Skeletal muscle tissue (tissue), 4 donors: ENCODE data around the gene CHRNA1. TPM values are rescaled to one million over a fixed set of nuclear protein-coding genes. Genes with fewer than 3 reads are reported as not detected.
"Not testable (repeated sequence)": the region's sequence is repeated elsewhere in the genome, so short reads cannot be mapped to it uniquely, and the experiment has no call there.

Experiments used
- H3K27ac ChIP-seq: one replicate; pipeline ENCODE4 v1.7.0; 2013; ENCODE audit warnings: mild to moderate bottlenecking, low read depth, low read length, inconsistent platforms
- H3K27me3 ChIP-seq, 3 donors: one replicate each; pipeline ENCODE4 v1.7.0; 2013; ENCODE audit warnings: low read length in 3 of 3; ENCODE audit not compliant: control insufficient read depth in 3 of 3, insufficient read depth in 3 of 3
- H3K36me3 ChIP-seq, 3 donors: one replicate each; pipeline ENCODE4 v1.7.0; 2013; ENCODE audit warnings: low read length in 3 of 3; ENCODE audit not compliant: control insufficient read depth in 3 of 3, insufficient read depth in 3 of 3
- H3K4me1 ChIP-seq, 3 donors: one replicate each; pipeline ENCODE4 v1.7.0; 2013; ENCODE audit warnings: low read length in 3 of 3, mild to moderate bottlenecking in 3 of 3; ENCODE audit not compliant: control insufficient read depth in 3 of 3, insufficient read depth in 3 of 3
- H3K4me3 ChIP-seq, 3 donors: one replicate each; pipeline ENCODE4 v1.7.0; 2013; ENCODE audit warnings: low read length in 3 of 3
- H3K9ac ChIP-seq, 3 donors: one replicate each; pipeline ENCODE4 v1.7.0; 2013; ENCODE audit warnings: low read length in 3 of 3, mild to moderate bottlenecking in 3 of 3, moderate library complexity in 2 of 3, low read depth in 1 of 3
- H3K9me3 ChIP-seq, 3 donors: one replicate each; pipeline ENCODE4 v1.7.0; 2013; ENCODE audit warnings: low read length in 3 of 3; ENCODE audit not compliant: control insufficient read depth in 3 of 3
- total RNA-seq: library from RNA; depleted of rRNA; stranded (reverse); fragments of >200 nt; gene quantifications from one replicate; pipeline ENCODE4 v1.2.3, GENCODE V29; 2014
- donor health status: Osteomylitis.

The CHRNA1 gene
- total RNA-seq, 1 donor from 2014 or later: 48.0 TPM

- not testable (repeated sequence) for H3K36me3 ChIP-seq, H3K4me1 ChIP-seq, H3K4me3 ChIP-seq, H3K9ac ChIP-seq, H3K27ac ChIP-seq, H3K9me3 ChIP-seq
- peaks cover 0 to 11% (median 0%) of the 10 kb centered on the region in 3 donors for H3K27me3 ChIP-seq
Measured at GRCh38 chr2:174709416-174710004, 54.8 kb downstream of the CHRNA1 start.

- Histone ChIP-seq H3K27ac (no peak overlapping the region), H3K4me1 (no peaks in the 10 kb centered on the region), H3K36me3 (no peaks in the 10 kb centered on the region), H3K9ac (no peak overlapping the region), H3K27me3 (peaks cover 0 to 11% (median 0%) of the 10 kb centered on the region in 3 donors), H3K4me3 (no peak overlapping the region), H3K9me3 (no peaks in the 10 kb centered on the region)
Measured at GRCh38 chr2:174708713-174709112, 55.6 kb downstream of the CHRNA1 start.

GRCh38 chr2:174705321-174705720, 59.0 kb downstream of the CHRNA1 start:
- H3K27me3 ChIP-seq: peaks cover 0 to 11% (median 0%) of the 10 kb centered on the region in 3 donors
- H3K4me1 ChIP-seq: no peaks in the 10 kb centered on the region
- no peak overlapping the region for H3K9ac ChIP-seq
- no peaks in the 10 kb centered on the region for H3K9me3 ChIP-seq
- no peak overlapping the region for H3K27ac ChIP-seq
- H3K4me3 ChIP-seq: no peak overlapping the region
- no peaks in the 10 kb centered on the region for H3K36me3 ChIP-seq

- Histone ChIP-seq H3K27me3 (peaks cover 0 to 11% (median 0%) of the 10 kb centered on the region in 3 donors), H3K9ac (no peak overlapping the region), H3K9me3 (no peaks in the 10 kb centered on the region), H3K27ac (no peak overlapping the region), H3K4me1 (no peaks in the 10 kb centered on the region), H3K4me3 (no peak overlapping the region), H3K36me3 (no peaks in the 10 kb centered on the region)
Measured at GRCh38 chr2:174704642-174705041, 59.6 kb downstream of the CHRNA1 start.

- no peak overlapping the region for H3K27ac ChIP-seq
- peaks cover 0 to 11% (median 0%) of the 10 kb centered on the region in 3 donors for H3K27me3 ChIP-seq
- no peak overlapping the region for H3K9ac ChIP-seq
- no peak overlapping the region for H3K4me3 ChIP-seq
- H3K9me3 ChIP-seq: no peaks in the 10 kb centered on the region
- H3K4me1 ChIP-seq: no peaks in the 10 kb centered on the region
- no peaks in the 10 kb centered on the region for H3K36me3 ChIP-seq
Measured at GRCh38 chr2:174704061-174704460, 60.2 kb downstream of the CHRNA1 start.

- Histone ChIP-seq H3K4me1 (no peaks in the 10 kb centered on the region), H3K27ac (no peak overlapping the region), H3K4me3 (no peak overlapping the region), H3K9me3 (no peaks in the 10 kb centered on the region), H3K27me3 (peaks cover 0 to 11% (median 0%) of the 10 kb centered on the region in 3 donors), H3K36me3 (no peaks in the 10 kb centered on the region), H3K9ac (no peak overlapping the region)
Measured at GRCh38 chr2:174703430-174703829, 60.8 kb downstream of the CHRNA1 start.

GRCh38 chr2:174702541-174702940, 61.7 kb downstream of the CHRNA1 start:
- Histone ChIP-seq H3K27me3 (peaks cover 0 to 11% (median 0%) of the 10 kb centered on the region in 3 donors), H3K4me3 (no peak overlapping the region)

GRCh38 chr2:174699993-174700766, 64.1 kb downstream of the CHRNA1 start:
- H3K27me3 ChIP-seq: peaks cover 0 to 3% (median 0%) of the 10 kb centered on the region in 3 donors
- H3K9ac ChIP-seq: no peak overlapping the region
- no peaks in the 10 kb centered on the region for H3K36me3 ChIP-seq
- H3K4me1 ChIP-seq: no peaks in the 10 kb centered on the region
- H3K27ac ChIP-seq: no peak overlapping the region
- H3K9me3 ChIP-seq: no peaks in the 10 kb centered on the region
- no peak overlapping the region for H3K4me3 ChIP-seq

More at GRCh38 chr2:174702541-174702940, 61.7 kb downstream of the CHRNA1 start:
- no peaks in the 10 kb centered on the region for H3K9me3 ChIP-seq
- no peak overlapping the region for H3K27ac ChIP-seq
- no peaks in the 10 kb centered on the region for H3K4me1 ChIP-seq
- no peak overlapping the region for H3K9ac ChIP-seq
- no peaks in the 10 kb centered on the region for H3K36me3 ChIP-seq
